Measurements from ENCODE around the gene FDX1.

DNA sequence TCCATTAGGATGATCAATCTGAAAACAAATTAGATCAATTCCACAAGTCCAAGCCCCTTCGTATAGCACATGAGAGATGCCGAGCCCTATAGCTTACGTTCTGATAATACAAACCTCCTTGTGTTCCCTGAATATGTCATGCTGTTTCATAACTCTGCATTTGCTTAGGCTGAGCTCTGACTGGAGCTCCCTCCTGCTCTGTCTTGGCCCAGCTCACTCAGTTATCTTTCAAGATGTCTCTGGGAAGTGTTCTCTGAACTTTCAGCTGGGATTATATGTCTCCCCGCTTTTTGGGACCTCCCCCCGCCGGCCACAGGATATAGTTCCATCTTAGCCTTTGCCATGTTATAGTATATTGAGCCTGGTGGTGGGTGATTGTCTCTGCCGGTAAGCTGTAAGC lies 44.0 kb downstream of the FDX1 start:
- TF ChIP-seq, protein P1, sequence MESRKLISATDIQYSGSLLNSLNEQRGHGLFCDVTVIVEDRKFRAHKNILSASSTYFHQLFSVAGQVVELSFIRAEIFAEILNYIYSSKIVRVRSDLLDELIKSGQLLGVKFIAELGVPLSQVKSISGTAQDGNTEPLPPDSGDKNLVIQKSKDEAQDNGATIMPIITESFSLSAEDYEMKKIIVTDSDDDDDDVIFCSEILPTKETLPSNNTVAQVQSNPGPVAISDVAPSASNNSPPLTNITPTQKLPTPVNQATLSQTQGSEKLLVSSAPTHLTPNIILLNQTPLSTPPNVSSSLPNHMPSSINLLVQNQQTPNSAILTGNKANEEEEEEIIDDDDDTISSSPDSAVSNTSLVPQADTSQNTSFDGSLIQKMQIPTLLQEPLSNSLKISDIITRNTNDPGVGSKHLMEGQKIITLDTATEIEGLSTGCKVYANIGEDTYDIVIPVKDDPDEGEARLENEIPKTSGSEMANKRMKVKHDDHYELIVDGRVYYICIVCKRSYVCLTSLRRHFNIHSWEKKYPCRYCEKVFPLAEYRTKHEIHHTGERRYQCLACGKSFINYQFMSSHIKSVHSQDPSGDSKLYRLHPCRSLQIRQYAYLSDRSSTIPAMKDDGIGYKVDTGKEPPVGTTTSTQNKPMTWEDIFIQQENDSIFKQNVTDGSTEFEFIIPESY (IDR thresholded peaks at IDR 0.05; ENCODE audit: extremely low read depth, insufficient replicate concordance, low read length), result no peak
- TF ChIP-seq, protein P2, sequence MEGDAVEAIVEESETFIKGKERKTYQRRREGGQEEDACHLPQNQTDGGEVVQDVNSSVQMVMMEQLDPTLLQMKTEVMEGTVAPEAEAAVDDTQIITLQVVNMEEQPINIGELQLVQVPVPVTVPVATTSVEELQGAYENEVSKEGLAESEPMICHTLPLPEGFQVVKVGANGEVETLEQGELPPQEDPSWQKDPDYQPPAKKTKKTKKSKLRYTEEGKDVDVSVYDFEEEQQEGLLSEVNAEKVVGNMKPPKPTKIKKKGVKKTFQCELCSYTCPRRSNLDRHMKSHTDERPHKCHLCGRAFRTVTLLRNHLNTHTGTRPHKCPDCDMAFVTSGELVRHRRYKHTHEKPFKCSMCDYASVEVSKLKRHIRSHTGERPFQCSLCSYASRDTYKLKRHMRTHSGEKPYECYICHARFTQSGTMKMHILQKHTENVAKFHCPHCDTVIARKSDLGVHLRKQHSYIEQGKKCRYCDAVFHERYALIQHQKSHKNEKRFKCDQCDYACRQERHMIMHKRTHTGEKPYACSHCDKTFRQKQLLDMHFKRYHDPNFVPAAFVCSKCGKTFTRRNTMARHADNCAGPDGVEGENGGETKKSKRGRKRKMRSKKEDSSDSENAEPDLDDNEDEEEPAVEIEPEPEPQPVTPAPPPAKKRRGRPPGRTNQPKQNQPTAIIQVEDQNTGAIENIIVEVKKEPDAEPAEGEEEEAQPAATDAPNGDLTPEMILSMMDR (IDR thresholded peaks at IDR 0.05 in 2 of 3, conservative IDR thresholded peaks at IDR 0.05 in 1 of 3; ENCODE audit: borderline replicate concordance in 1 of 3, insufficient read depth in 1 of 3, low read depth in 2 of 3, low read length in 2 of 3), result no peak
- TF ChIP-seq EZH2 (IDR thresholded peaks at IDR 0.05) (no peak), POLR2AphosphoS5 (IDR thresholded peaks at IDR 0.05; ENCODE audit: low read depth, low read length) (no peak), TCF7L2 (IDR thresholded peaks at IDR 0.05; ENCODE audit: borderline replicate concordance, extremely low read depth, insufficient read depth, insufficient read length) (no peak), YY1 (IDR thresholded peaks at IDR 0.05; ENCODE audit: extremely low read depth, insufficient replicate concordance, low read depth, low read length) (no peak)

Measured in HCT116 (cell line).